DOHH2 (cell line): ENCODE results near the gene DCUN1D5.
A peak's percentile ranks its signal among the peaks of the same experiment; 100 is the strongest.

Experiments
- H3F3A ChIP-seq: fragments of 200-600 bp; sonication (generic), shearing (Covaris generic); 2 replicates; pipeline ENCODE4 v1.6.0; 2016; ENCODE audit warnings: antibody characterized with exemption, mild to moderate bottlenecking; ENCODE audit not compliant: control insufficient read depth, insufficient read depth
- H3K27ac ChIP-seq: fragments of 200-600 bp; sonication (generic); 2 replicates; pipeline ENCODE4 v1.5.1; 2014; ENCODE audit warnings: low read depth, mild to moderate bottlenecking, low read length, moderate library complexity
- H3K27me3 ChIP-seq: fragments of 200-600 bp; sonication (generic); 2 replicates; pipeline ENCODE4 v1.6.1; 2014; ENCODE audit warnings: mild to moderate bottlenecking, low read length, mixed read lengths; ENCODE audit not compliant: control insufficient read depth
- H3K36me3 ChIP-seq: fragments of 200-600 bp; sonication (generic); 2 replicates; pipeline ENCODE4 v1.6.1; 2014; ENCODE audit warnings: mild to moderate bottlenecking, low read length, moderate library complexity, mixed read lengths; ENCODE audit not compliant: control insufficient read depth
- H3K4me1 ChIP-seq: fragments of 200-600 bp; sonication (generic); 2 replicates; pipeline ENCODE4 v1.6.1; 2014; ENCODE audit warnings: mild to moderate bottlenecking, low read length, mixed read lengths; ENCODE audit not compliant: control insufficient read depth
- H3K4me2 ChIP-seq: fragments of 200-600 bp; sonication (generic); 2 replicates; pipeline ENCODE4 v1.6.0; 2014; ENCODE audit warnings: mild to moderate bottlenecking, low read length, moderate library complexity
- H3K4me3 ChIP-seq: fragments of 200-600 bp; sonication (generic); 2 replicates; pipeline ENCODE4 v1.5.1; 2014; ENCODE audit warnings: mild to moderate bottlenecking, low read length, mixed read lengths
- H3K79me2 ChIP-seq: fragments of 200-600 bp; sonication (generic); 2 replicates; pipeline ENCODE4 v1.6.1; 2014; ENCODE audit warnings: mild to moderate bottlenecking, low read length, mixed read lengths; ENCODE audit not compliant: control insufficient read depth
- H3K9me2 ChIP-seq: fragments of 200-600 bp; sonication (generic); replicated peaks from 2 replicates; pipeline ENCODE4 v1.6.1; 2014; ENCODE audit warnings: mild to moderate bottlenecking, low read length, mixed read lengths; ENCODE audit not compliant: control insufficient read depth
- H3K9me3 ChIP-seq: fragments of 200-600 bp; sonication (generic); 2 replicates; pipeline ENCODE4 v1.6.1; 2014; ENCODE audit warnings: antibody characterized with exemption, low read length, mixed read lengths; ENCODE audit not compliant: control insufficient read depth, insufficient read depth
- H4K20me1 ChIP-seq: fragments of 200-600 bp; sonication (generic); 2 replicates; pipeline ENCODE4 v1.6.0; 2014; ENCODE audit warnings: low read depth, mild to moderate bottlenecking, antibody characterized with exemption, low read length, moderate library complexity; ENCODE audit not compliant: control insufficient read depth, insufficient read depth
- EZH2phosphoT487 ChIP-seq: fragments of 200-600 bp; sonication (generic); IDR thresholded peaks from 2 replicates; pipeline ENCODE4 v1.6.1; 2017; ENCODE audit warnings: borderline replicate concordance, mild to moderate bottlenecking, antibody characterized with exemption, low read length, moderate library complexity, mixed read lengths
- TF ChIP-seq, protein P1 (sequence below): fragments of 200-600 bp; sonication (generic); IDR thresholded peaks from one replicate; pipeline ENCODE4 v1.5.1; 2014; ENCODE audit warnings: antibody characterized with exemption, mild to moderate bottlenecking, low read depth, low read length; ENCODE audit not compliant: poor library complexity, severe bottlenecking

Gene DCUN1D5

DNA sequence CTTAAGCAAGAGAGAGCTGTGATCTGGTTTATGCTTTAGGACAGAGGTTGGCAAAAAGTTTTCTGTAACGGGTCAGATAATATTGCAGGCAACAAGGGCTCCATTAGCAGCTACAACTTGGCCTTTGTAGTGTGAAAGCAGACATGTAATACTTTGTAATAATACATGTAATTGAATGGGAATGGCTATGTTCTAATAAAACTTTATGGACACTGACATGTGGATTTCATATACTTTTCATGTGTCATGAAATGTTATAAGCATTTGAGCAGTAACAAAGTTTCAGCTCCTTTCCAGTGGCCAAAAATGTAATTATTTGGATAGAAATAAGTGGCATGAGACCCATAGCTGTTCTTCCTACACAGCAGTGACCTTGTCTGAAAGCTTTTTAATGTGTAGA is 20.4 kb upstream of the DCUN1D5 start:
- Histone ChIP-seq H3K4me3 (no peak overlapping the region), H3K27ac (no peak overlapping the region), H3K36me3 (no peaks in the 10 kb centered on the region), H3K9me2 (no peaks in the 10 kb centered on the region), H3F3A (peaks cover 3% of the 10 kb centered on the region; the same call in 1 of the 2 replicates), H3K27me3 (no peaks in the 10 kb centered on the region), H3K9me3 (no peaks in the 10 kb centered on the region), H3K79me2 (no peaks in the 10 kb centered on the region), H4K20me1 (no peaks in the 10 kb centered on the region), H3K4me1 (peaks cover 17% of the 10 kb centered on the region), H3K4me2 (peak overlapping the region; percentile 11; the same call in 1 of the 2 replicates)
- TF ChIP-seq, protein P1, sequence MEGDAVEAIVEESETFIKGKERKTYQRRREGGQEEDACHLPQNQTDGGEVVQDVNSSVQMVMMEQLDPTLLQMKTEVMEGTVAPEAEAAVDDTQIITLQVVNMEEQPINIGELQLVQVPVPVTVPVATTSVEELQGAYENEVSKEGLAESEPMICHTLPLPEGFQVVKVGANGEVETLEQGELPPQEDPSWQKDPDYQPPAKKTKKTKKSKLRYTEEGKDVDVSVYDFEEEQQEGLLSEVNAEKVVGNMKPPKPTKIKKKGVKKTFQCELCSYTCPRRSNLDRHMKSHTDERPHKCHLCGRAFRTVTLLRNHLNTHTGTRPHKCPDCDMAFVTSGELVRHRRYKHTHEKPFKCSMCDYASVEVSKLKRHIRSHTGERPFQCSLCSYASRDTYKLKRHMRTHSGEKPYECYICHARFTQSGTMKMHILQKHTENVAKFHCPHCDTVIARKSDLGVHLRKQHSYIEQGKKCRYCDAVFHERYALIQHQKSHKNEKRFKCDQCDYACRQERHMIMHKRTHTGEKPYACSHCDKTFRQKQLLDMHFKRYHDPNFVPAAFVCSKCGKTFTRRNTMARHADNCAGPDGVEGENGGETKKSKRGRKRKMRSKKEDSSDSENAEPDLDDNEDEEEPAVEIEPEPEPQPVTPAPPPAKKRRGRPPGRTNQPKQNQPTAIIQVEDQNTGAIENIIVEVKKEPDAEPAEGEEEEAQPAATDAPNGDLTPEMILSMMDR = no peak
- no peak for TF ChIP-seq EZH2phosphoT487

DNA sequence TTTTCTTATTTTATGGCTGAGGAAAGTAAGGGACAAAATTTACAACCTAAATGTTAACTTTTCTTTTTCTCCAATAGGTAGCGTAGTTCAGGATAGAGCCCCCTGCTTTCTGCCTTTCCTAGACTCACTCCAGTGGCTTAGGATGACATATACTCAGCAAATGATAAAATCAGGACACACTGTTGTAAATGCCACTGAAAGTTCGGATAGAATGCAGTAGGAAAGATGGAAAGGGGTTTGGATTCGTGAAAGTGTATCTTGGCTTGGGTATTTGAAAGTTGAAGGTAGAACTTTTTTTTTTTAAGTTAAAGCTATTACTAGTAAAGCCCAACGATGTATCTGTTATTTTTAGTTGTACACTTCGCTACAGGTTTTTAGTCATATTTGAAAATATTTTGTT is 19.4 kb upstream of the DCUN1D5 start:
- Histone ChIP-seq H4K20me1 (no peaks in the 10 kb centered on the region), H3F3A (peaks cover 3% of the 10 kb centered on the region; the same call in 1 of the 2 replicates), H3K4me1 (peaks cover 17% of the 10 kb centered on the region), H3K79me2 (no peaks in the 10 kb centered on the region), H3K4me3 (no peak overlapping the region), H3K27ac (no peak overlapping the region), H3K27me3 (no peaks in the 10 kb centered on the region), H3K9me3 (no peaks in the 10 kb centered on the region), H3K4me2 (no peak overlapping the region), H3K9me2 (no peaks in the 10 kb centered on the region), H3K36me3 (no peaks in the 10 kb centered on the region)
- no peak for TF ChIP-seq EZH2phosphoT487
- TF ChIP-seq, protein P1 = no peak

DNA sequence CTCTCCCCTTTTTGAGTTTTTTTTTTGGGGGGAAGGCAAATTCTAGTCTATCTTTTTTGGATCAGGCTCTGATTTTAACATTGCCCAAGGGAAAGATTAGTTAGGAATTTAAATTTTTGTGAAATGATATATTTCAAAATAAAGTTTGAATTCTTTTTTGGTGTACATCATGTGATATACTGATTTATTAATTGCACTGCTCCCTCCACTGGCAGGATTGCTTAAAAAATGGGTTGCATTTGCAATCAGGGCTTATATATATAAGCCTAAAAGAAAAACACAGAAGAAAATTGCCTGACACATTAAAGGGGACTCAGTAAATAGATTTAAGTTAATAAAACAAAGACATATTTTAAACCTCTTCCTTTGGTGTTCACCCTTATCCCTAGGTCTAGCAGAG is 18.4 kb upstream of the DCUN1D5 start:
- H3K4me3 ChIP-seq = peak overlapping the region; percentile 90
- H3K4me2 ChIP-seq = peak overlapping the region; percentile 85
- H3K9me2 ChIP-seq = no peaks in the 10 kb centered on the region
- TF ChIP-seq, protein P1 = peak; percentile 42
- no peak for TF ChIP-seq EZH2phosphoT487
- H3K4me1 ChIP-seq = peaks cover 17% of the 10 kb centered on the region
- no peaks in the 10 kb centered on the region for H3K27me3 ChIP-seq
- no peaks in the 10 kb centered on the region for H3K9me3 ChIP-seq
- H3K79me2 ChIP-seq = no peaks in the 10 kb centered on the region
- no peak overlapping the region for H3K27ac ChIP-seq
- no peaks in the 10 kb centered on the region for H3K36me3 ChIP-seq
- H4K20me1 ChIP-seq = no peaks in the 10 kb centered on the region
- H3F3A ChIP-seq = peaks cover 3% of the 10 kb centered on the region; the same call in 1 of the 2 replicates
